ENCODE measurements around the gene ST7L. TPM values are rescaled to one million over a fixed set of nuclear protein-coding genes. Genes with fewer than 3 reads are reported as not detected.

Gene ST7L
- total and polyA plus RNA-seq, 12 donors: 14.0 to 37.2 (median 22.7) TPM

GRCh38 chr1:112542206-112542973 is 76.6 kb downstream of the ST7L start:
- Histone ChIP-seq H3K27me3 (no peaks in the 10 kb centered on the region), H3K27ac (no peak overlapping the region), H3K4me3 (no peak overlapping the region), H3K4me1 (replicated peaks in 1 of 2) (peaks cover 24 to 29% of the 10 kb centered on the region in 2 donors), H3K9me3 (replicated peaks in 1 of 3) (no peaks in the 10 kb centered on the region), H3K36me3 (replicated peaks in 1 of 2) (no peaks in the 10 kb centered on the region)
- DNase-seq: no peak
- TF ChIP-seq POLR2A (IDR thresholded peaks at IDR 0.05): no peak
- TF ChIP-seq, protein P1, sequence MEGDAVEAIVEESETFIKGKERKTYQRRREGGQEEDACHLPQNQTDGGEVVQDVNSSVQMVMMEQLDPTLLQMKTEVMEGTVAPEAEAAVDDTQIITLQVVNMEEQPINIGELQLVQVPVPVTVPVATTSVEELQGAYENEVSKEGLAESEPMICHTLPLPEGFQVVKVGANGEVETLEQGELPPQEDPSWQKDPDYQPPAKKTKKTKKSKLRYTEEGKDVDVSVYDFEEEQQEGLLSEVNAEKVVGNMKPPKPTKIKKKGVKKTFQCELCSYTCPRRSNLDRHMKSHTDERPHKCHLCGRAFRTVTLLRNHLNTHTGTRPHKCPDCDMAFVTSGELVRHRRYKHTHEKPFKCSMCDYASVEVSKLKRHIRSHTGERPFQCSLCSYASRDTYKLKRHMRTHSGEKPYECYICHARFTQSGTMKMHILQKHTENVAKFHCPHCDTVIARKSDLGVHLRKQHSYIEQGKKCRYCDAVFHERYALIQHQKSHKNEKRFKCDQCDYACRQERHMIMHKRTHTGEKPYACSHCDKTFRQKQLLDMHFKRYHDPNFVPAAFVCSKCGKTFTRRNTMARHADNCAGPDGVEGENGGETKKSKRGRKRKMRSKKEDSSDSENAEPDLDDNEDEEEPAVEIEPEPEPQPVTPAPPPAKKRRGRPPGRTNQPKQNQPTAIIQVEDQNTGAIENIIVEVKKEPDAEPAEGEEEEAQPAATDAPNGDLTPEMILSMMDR (IDR thresholded peaks at IDR 0.05): no peak
- intact Hi-C loops (cut with DNase I): no loop called here
- 89 to 98% (median 93%) methylated on average over 9 of the region's 9 CpGs for WGBS, 4 donors

DNA sequence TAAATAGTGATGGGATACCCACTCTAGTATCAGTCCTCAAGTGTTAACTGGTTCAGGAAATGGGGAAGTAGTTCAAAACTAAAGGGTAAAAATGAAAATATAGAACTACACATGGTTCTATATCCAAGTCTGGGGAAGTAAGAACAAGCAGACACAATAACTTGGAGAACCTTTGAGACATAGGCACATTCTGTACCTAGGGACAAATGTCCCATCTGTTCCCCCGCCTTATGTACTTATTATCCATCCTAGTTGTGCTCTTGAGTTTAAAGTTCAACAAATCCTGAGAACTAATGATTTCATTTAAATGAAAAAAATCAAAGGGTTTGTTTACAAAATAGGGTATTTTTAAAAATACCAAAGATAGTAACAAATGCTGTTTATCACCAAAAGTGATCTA is 77.6 kb downstream of the ST7L start:
- Histone ChIP-seq H3K27ac (no peak overlapping the region), H3K9me3 (replicated peaks in 1 of 3) (no peaks in the 10 kb centered on the region), H3K4me1 (replicated peaks in 1 of 2) (peaks cover 24 to 29% of the 10 kb centered on the region in 2 donors), H3K4me3 (no peak overlapping the region), H3K36me3 (replicated peaks in 1 of 2) (no peaks in the 10 kb centered on the region), H3K27me3 (no peaks in the 10 kb centered on the region)
- WGBS, 4 donors: 29 to 93% (median 65%) methylated on average over 1 of the region's 1 CpG
- DNase-seq: no peak
- no peak for TF ChIP-seq POLR2A (IDR thresholded peaks at IDR 0.05)
- TF ChIP-seq, protein P1 (IDR thresholded peaks at IDR 0.05): no peak
- intact Hi-C loops (cut with DNase I): no loop called here

- WGBS, 4 donors: 26 to 29% (median 27%) methylated on average over 1 of the region's 1 CpG; no CpG with 5 or more reads in 1 of the 4 donors
- no peaks in the 10 kb centered on the region for H3K36me3 ChIP-seq (replicated peaks in 1 of 2)
- intact Hi-C loops (cut with DNase I): no loop called here
Measured at GRCh38 chr1:112540226-112540794, 78.6 kb downstream of the ST7L start.

DNA sequence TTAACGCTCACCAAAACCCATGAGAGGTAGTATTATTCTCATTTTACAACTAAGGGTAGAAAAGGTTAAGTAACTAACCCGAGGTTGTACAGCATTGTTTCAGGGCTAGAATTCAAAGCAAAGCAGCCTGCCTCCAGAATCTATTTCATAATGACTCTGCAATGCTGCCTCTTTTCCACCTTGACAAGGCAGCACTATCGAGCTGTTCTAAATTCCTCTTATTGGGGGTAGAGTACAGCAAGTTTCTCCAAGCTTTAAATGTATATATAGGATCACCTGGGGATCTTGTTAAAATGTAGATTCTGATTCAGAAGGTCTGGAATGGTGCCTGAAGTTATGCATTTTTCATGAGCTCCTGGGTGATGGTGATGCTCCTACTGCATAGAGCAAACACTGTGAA is 80.1 kb downstream of the ST7L start:
- Histone ChIP-seq H3K4me1 (replicated peaks in 1 of 2) (peaks cover 10 to 15% of the 10 kb centered on the region in 2 donors), H3K36me3 (replicated peaks in 1 of 2) (peaks cover 0 to 4% of the 10 kb centered on the region in 2 donors), H3K9me3 (replicated peaks in 1 of 3) (no peaks in the 10 kb centered on the region), H3K27ac (no peak overlapping the region), H3K4me3 (no peak overlapping the region), H3K27me3 (no peaks in the 10 kb centered on the region)
- DNase-seq: no peak
- intact Hi-C loops (cut with DNase I): no loop called here
- no peak for TF ChIP-seq POLR2A (IDR thresholded peaks at IDR 0.05)
- TF ChIP-seq, protein P1 (IDR thresholded peaks at IDR 0.05): no peak
- 83 to 94% (median 92%) methylated on average over 3 of the region's 3 CpGs for WGBS, 4 donors

More at GRCh38 chr1:112540226-112540794, 78.6 kb downstream of the ST7L start:
- H3K4me3 ChIP-seq: no peak overlapping the region
- no peaks in the 10 kb centered on the region for H3K9me3 ChIP-seq (replicated peaks in 1 of 3)
- TF ChIP-seq, protein P1 (IDR thresholded peaks at IDR 0.05): no peak
- TF ChIP-seq POLR2A (IDR thresholded peaks at IDR 0.05): no peak
- DNase-seq: peak in 2 of 7 donors; percentile 31 to 44
- peaks cover 24 to 29% of the 10 kb centered on the region in 2 donors for H3K4me1 ChIP-seq (replicated peaks in 1 of 2)
- H3K27ac ChIP-seq: peak overlapping the region in 2 of 5 donors; percentile 37 to 41
- H3K27me3 ChIP-seq: no peaks in the 10 kb centered on the region
